ENCODE data around the gene ACSBG1.
A peak's percentile ranks its signal among the peaks of the same experiment; 100 is the strongest.

ACSBG1 gene

DNA sequence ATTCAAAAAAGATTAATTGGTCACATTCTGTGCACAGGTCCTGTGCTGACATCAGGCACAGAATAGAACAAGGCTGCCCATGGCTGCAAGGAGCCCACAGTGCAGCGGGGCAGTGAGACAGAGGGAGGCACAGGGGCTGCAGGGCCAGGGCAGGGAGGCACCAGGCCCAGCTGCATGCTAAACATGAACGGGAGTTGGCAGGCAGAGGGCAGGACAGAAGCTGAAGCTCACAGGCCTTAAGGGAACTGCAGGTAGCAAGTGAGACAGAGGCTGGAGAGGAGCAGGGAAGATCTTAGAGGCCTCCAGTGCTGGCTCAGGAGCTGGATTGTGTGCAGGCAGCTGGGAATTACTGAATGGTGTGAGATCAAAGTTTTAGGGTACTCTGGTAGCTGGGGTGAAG lies 59.0 kb downstream of the ACSBG1 start:
- H3K4me3 ChIP-seq (replicated peaks; ENCODE audit: insufficient read depth, low read length) = no peak overlapping the region
- H3K27me3 ChIP-seq (ENCODE audit: insufficient read depth, poor library complexity, severe bottlenecking) = no peaks in the 10 kb centered on the region
- TF ChIP-seq GABPA (IDR thresholded peaks at IDR 0.05; ENCODE audit: low read depth) = no peak
- TF ChIP-seq SPI1 (IDR thresholded peaks at IDR 0.05; ENCODE audit: borderline replicate concordance, low read depth) = no peak
- TF ChIP-seq, protein P1, sequence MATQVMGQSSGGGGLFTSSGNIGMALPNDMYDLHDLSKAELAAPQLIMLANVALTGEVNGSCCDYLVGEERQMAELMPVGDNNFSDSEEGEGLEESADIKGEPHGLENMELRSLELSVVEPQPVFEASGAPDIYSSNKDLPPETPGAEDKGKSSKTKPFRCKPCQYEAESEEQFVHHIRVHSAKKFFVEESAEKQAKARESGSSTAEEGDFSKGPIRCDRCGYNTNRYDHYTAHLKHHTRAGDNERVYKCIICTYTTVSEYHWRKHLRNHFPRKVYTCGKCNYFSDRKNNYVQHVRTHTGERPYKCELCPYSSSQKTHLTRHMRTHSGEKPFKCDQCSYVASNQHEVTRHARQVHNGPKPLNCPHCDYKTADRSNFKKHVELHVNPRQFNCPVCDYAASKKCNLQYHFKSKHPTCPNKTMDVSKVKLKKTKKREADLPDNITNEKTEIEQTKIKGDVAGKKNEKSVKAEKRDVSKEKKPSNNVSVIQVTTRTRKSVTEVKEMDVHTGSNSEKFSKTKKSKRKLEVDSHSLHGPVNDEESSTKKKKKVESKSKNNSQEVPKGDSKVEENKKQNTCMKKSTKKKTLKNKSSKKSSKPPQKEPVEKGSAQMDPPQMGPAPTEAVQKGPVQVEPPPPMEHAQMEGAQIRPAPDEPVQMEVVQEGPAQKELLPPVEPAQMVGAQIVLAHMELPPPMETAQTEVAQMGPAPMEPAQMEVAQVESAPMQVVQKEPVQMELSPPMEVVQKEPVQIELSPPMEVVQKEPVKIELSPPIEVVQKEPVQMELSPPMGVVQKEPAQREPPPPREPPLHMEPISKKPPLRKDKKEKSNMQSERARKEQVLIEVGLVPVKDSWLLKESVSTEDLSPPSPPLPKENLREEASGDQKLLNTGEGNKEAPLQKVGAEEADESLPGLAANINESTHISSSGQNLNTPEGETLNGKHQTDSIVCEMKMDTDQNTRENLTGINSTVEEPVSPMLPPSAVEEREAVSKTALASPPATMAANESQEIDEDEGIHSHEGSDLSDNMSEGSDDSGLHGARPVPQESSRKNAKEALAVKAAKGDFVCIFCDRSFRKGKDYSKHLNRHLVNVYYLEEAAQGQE (IDR thresholded peaks at IDR 0.05; ENCODE audit: insufficient replicate concordance, low read depth) = no peak
- no peak for TF ChIP-seq POLR2AphosphoS5 (IDR thresholded peaks at IDR 0.05; ENCODE audit: low read depth)
- TF ChIP-seq, protein P2, sequence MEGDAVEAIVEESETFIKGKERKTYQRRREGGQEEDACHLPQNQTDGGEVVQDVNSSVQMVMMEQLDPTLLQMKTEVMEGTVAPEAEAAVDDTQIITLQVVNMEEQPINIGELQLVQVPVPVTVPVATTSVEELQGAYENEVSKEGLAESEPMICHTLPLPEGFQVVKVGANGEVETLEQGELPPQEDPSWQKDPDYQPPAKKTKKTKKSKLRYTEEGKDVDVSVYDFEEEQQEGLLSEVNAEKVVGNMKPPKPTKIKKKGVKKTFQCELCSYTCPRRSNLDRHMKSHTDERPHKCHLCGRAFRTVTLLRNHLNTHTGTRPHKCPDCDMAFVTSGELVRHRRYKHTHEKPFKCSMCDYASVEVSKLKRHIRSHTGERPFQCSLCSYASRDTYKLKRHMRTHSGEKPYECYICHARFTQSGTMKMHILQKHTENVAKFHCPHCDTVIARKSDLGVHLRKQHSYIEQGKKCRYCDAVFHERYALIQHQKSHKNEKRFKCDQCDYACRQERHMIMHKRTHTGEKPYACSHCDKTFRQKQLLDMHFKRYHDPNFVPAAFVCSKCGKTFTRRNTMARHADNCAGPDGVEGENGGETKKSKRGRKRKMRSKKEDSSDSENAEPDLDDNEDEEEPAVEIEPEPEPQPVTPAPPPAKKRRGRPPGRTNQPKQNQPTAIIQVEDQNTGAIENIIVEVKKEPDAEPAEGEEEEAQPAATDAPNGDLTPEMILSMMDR (IDR thresholded peaks at IDR 0.05; ENCODE audit: insufficient read depth, low read length) = no peak
- DNase-seq (ENCODE audit: low read depth in 1 of 2, low spot score in 1 of 2) = no peak
- no peak overlapping the region for H3K27ac ChIP-seq (replicated peaks)

DNA sequence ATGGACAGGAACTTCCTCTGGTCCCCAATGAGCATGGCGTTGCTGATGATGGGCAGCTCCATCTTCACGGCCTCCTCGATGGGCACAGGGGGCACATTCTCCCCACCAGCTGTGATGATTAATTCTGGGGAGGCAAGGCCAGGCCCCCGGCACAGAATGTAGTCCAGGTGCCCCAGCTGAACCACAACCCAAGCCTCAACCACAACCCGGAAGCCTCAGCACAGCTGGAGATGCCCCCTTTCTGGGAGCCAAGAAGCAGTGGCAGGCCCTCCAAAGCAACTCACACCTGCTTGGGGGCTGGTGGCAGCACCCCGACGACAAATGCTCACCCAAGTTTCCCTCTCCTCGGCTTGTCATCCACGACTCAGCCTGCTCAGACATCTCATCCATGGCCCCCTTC lies 60.0 kb downstream of the ACSBG1 start:
- peak in 1 of 2 experiments; percentile 27 for DNase-seq (ENCODE audit: low read depth in 1 of 2, low spot score in 1 of 2)
- Histone ChIP-seq H3K27me3 (ENCODE audit: insufficient read depth, poor library complexity, severe bottlenecking) (no peaks in the 10 kb centered on the region), H3K27ac (replicated peaks) (no peak overlapping the region), H3K4me3 (replicated peaks; ENCODE audit: insufficient read depth, low read length) (no peak overlapping the region)
- TF ChIP-seq POLR2AphosphoS5 (IDR thresholded peaks at IDR 0.05; ENCODE audit: low read depth) (no peak), SPI1 (IDR thresholded peaks at IDR 0.05; ENCODE audit: borderline replicate concordance, low read depth) (no peak), GABPA (IDR thresholded peaks at IDR 0.05; ENCODE audit: low read depth) (no peak)
- TF ChIP-seq, protein P1 (IDR thresholded peaks at IDR 0.05; ENCODE audit: insufficient replicate concordance, low read depth) = no peak

DNA sequence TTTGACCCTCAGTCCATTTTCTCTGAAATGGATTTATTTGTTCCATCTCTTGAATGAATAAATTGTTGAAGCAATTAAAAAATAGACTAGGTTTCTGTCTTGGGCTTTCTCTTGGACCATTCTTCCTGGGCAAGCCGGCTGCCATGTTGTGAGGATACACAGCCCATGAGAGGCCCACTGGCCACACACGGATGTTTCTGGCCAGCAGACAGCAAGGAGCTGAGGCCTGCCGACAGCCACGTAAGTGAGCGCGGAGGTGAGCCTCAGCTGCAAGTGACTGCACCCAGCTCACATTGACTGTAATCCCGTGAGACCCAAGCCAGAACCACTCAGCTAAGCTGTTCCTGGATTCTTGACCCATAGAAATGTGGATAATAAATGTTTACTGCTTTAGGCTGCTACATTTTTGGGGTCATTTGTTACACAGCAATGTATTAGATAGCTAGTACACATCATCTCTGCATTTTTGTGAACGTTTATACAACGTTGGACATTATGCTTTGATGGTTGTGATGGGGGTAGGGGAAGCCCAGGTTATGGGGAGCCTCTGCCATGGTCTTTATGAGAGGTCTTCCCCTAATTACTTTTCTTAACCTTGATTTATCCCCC lies 62.4 kb downstream of the ACSBG1 start:
- TF ChIP-seq, protein P2 (IDR thresholded peaks at IDR 0.05; ENCODE audit: insufficient read depth, low read length) = no peak
- TF ChIP-seq POLR2AphosphoS5 (IDR thresholded peaks at IDR 0.05; ENCODE audit: low read depth) (no peak), SPI1 (IDR thresholded peaks at IDR 0.05; ENCODE audit: borderline replicate concordance, low read depth) (no peak)
- no peak overlapping the region for H3K27ac ChIP-seq (replicated peaks)

DNA sequence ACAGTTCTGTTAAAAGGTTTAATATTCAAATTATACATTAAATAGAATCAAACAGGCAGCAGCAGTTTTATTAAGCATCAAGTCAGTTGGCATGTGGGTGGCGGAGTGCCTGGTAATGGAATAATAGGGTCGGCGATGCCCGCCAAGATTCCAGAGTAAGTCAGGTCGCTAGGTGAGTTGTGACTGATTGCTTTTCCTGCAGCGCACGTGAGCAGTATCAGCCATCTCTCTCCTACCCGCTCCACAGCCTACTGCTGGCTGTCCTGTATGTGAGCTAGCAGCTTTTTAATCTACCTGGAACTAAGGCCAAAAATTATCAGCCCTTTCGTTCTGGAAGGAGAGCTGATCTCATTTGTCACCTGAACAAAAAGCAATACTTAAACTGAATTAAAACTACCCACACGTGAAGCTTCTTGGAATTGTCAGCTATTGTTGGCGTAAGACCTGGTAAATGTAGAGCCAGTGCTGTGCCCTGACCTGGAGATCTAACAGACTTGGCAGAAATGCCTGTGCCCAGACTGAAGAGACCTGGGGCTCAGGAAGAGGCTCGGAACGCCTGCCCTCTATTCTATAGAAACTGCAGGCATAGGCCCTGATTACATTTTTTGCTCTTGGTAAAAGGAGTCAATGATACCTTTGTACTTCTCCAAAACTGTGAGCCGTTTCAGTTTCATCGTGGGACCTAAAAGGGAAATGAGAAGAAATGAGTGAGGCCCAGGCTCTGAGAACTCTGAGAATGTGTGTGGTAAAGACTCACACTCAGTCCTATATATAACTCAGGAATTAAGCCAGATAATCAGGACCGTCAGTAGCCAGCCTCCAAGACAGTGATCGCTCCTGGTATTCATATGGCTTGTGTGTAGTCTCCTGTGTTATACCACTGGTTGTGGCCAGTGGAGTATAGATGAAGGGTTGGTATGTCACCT lies 63.3 kb downstream of the ACSBG1 start:
- Histone ChIP-seq H3K27ac (replicated peaks) (no peak overlapping the region), H3K27me3 (ENCODE audit: insufficient read depth, poor library complexity, severe bottlenecking) (no peaks in the 10 kb centered on the region), H3K4me3 (replicated peaks; ENCODE audit: insufficient read depth, low read length) (no peak overlapping the region)
- DNase-seq (ENCODE audit: low read depth in 1 of 2, low spot score in 1 of 2) = no peak
- no peak for TF ChIP-seq SPI1 (IDR thresholded peaks at IDR 0.05; ENCODE audit: borderline replicate concordance, low read depth)

More for the DNA sequence above, 62.4 kb downstream of the ACSBG1 start:
- H3K27me3 ChIP-seq (ENCODE audit: insufficient read depth, poor library complexity, severe bottlenecking) = no peaks in the 10 kb centered on the region
- DNase-seq (ENCODE audit: low read depth in 1 of 2, low spot score in 1 of 2) = no peak
- no peak overlapping the region for H3K4me3 ChIP-seq (replicated peaks; ENCODE audit: insufficient read depth, low read length)

Measured in HL-60 (cell line).